Ishikawa (cell line): ENCODE results near the gene OBSCN.

Experiments used
- CEBPB ChIP-seq: IDR thresholded peaks from 2 replicates; pipeline ENCODE4 v1.6.1; 2012
- EP300 ChIP-seq: IDR thresholded peaks from 2 replicates; pipeline ENCODE4 v1.6.1; 2012; ENCODE audit warnings: borderline replicate concordance
- ZBTB7A ChIP-seq: IDR thresholded peaks from 2 replicates; pipeline ENCODE4 v1.6.1; 2012; ENCODE audit warnings: low read depth
- TF ChIP-seq, protein P1 (sequence below): IDR thresholded peaks from 2 replicates; pipeline ENCODE4 v1.6.1; 2012
- TF ChIP-seq, protein P2 (sequence below): IDR thresholded peaks from 2 replicates; pipeline ENCODE4 v1.6.1; 2012

DNA sequence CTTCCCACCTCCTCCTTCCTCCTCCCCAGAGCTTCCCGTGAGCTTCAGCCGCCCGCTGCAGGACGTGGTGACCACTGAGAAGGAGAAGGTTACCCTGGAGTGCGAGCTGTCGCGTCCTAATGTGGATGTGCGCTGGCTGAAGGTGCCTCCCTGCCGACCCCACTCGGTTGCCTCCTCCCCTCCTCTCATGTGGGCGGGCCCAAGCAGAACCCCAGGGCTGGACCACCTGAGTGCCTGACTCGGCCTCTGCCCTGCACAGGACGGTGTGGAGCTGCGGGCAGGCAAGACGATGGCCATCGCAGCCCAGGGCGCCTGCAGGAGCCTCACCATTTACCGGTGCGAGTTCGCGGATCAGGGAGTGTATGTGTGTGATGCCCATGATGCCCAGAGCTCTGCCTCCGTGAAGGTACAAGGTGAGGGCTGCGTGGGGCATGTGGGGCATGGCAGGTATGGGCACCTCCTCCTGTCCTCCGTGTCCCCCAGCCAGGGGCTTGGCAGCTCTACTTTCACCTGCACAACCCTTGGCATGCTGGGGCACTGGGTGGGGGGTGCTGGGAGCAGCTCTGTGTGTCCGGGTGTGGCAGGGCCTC is 69.2 kb downstream of the OBSCN start:
- TF ChIP-seq, protein P1, sequence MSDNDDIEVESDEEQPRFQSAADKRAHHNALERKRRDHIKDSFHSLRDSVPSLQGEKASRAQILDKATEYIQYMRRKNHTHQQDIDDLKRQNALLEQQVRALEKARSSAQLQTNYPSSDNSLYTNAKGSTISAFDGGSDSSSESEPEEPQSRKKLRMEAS = no peak
- no peak for TF ChIP-seq ZBTB7A
- TF ChIP-seq, protein P2, sequence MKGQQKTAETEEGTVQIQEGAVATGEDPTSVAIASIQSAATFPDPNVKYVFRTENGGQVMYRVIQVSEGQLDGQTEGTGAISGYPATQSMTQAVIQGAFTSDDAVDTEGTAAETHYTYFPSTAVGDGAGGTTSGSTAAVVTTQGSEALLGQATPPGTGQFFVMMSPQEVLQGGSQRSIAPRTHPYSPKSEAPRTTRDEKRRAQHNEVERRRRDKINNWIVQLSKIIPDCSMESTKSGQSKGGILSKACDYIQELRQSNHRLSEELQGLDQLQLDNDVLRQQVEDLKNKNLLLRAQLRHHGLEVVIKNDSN = no peak
- TF ChIP-seq CEBPB = no peak
- TF ChIP-seq EP300 = no peak
